ENCODE measurements around the gene FABP1.

- TF ChIP-seq RBBP5 (IDR thresholded peaks at IDR 0.05; ENCODE audit: borderline replicate concordance, low read depth, low read length) (no peak), EZH2 (IDR thresholded peaks at IDR 0.05; ENCODE audit: low read depth, low read length, severe bottlenecking) (no peak), CHD7 (IDR thresholded peaks at IDR 0.05; ENCODE audit: insufficient replicate concordance, low read length) (no peak), POLR2AphosphoS5 (IDR thresholded peaks at IDR 0.05; ENCODE audit: low read depth, low read length) (no peak), CTCF (IDR thresholded peaks at IDR 0.05; ENCODE audit: control extremely low read depth in 1 of 3, insufficient read depth in 1 of 3, low read depth in 1 of 3, low read length in 3 of 3) (no peak), MAX (IDR thresholded peaks at IDR 0.05) (no peak), HDAC2 (IDR thresholded peaks at IDR 0.05; ENCODE audit: borderline replicate concordance in 1 of 2, low read depth in 2 of 2, low read length in 2 of 2) (no peak), JUN (IDR thresholded peaks at IDR 0.05; ENCODE audit: low read depth, low read length) (no peak), NANOG (IDR thresholded peaks at IDR 0.05; ENCODE audit: insufficient read depth, low read depth, low read length, poor library complexity, severe bottlenecking) (no peak), EP300 (IDR thresholded peaks at IDR 0.05; ENCODE audit: borderline replicate concordance in 1 of 2, low read depth in 2 of 2, low read length in 2 of 2) (no peak), CREB1 (IDR thresholded peaks at IDR 0.05) (no peak)
Measured at GRCh38 chr2:88133875-88134274, 6.0 kb upstream of the FABP1 start.

Data from H1 (cell line).